PC-3 (cell line): ENCODE data around the gene UNC50. TPM values are rescaled to one million over a fixed set of nuclear protein-coding genes. Genes with fewer than 3 reads are reported as not detected.

Experiments
- ATAC-seq: fragments of 200-7000 bp; cut with Tn5 transposase; 2 replicates; pipeline ENCODE4 v1.9.1; 2020; ENCODE audit warnings: mild to moderate bottlenecking, moderate library complexity
- BruUV-seq: library from RNA; stranded (reverse); fragments of 400-500 nt; replicated peaks from 2 replicates; lab custom pipeline; 2021; lab: Mats Ljungman, UMichigan
- CTCF ChIA-PET: fragments of 300-600 bp; sonication (Branson Sonifier 250); formaldehyde crosslinking; loops from one replicate; lab custom pipeline; 2022; ENCODE audit warnings: antibody characterized with exemption; lab: Charles Lee
- POLR2A ChIA-PET: fragments of 300-600 bp; sonication (Branson Sonifier 250); formaldehyde crosslinking; loops from one replicate; lab custom pipeline; 2022; ENCODE audit warnings: antibody characterized with exemption; ENCODE audit not compliant: unreplicated experiment; lab: Charles Lee
- DNase-seq: peaks from one replicate; pipeline ENCODE4 v3.0.0-alpha.2; 2015
- H2AFZ ChIP-seq: fragments of 300-600 bp; sonication (generic); 2 replicates; pipeline ENCODE4 v1.6.0; 2016; ENCODE audit warnings: antibody characterized with exemption, low read length
- H3F3A ChIP-seq: fragments of 300-600 bp; sonication (generic); one replicate; pipeline ENCODE4 v1.6.0; 2017; ENCODE audit warnings: antibody characterized with exemption, low read length, control low read depth, mild to moderate bottlenecking; ENCODE audit not compliant: unreplicated experiment
- H3K27ac ChIP-seq: fragments of 300-600 bp; sonication (generic); 2 replicates; pipeline ENCODE4 v1.5.1; 2016; ENCODE audit warnings: mild to moderate bottlenecking, low read length
- H3K27me3 ChIP-seq: fragments of 300-600 bp; sonication (generic); 2 replicates; pipeline ENCODE4 v1.6.1; 2016; ENCODE audit warnings: low read length, mixed read lengths
- H3K36me3 ChIP-seq: fragments of 300-600 bp; sonication (generic); 2 replicates; pipeline ENCODE4 v1.6.1; 2016; ENCODE audit warnings: low read depth, mixed run types, low read length, mixed read lengths
- H3K4me1 ChIP-seq: fragments of 300-600 bp; sonication (generic); 2 replicates; pipeline ENCODE4 v1.5.1; 2016; ENCODE audit warnings: low read length; ENCODE audit not compliant: insufficient read depth
- H3K4me2 ChIP-seq: fragments of 300-600 bp; sonication (generic); 2 replicates; pipeline ENCODE4 v1.6.0; 2016; ENCODE audit warnings: low read length
- H3K4me3 ChIP-seq: fragments of 300-600 bp; sonication (generic); 2 replicates; pipeline ENCODE4 v1.5.1; 2016; ENCODE audit warnings: mild to moderate bottlenecking, low read length, mixed read lengths
- H3K79me2 ChIP-seq: fragments of 300-600 bp; sonication (generic); 2 replicates; pipeline ENCODE4 v1.6.1; 2017; ENCODE audit warnings: low read length, mixed read lengths
- H3K9ac ChIP-seq: fragments of 300-600 bp; sonication (generic); 2 replicates; pipeline ENCODE4 v1.6.0; 2016; ENCODE audit warnings: mild to moderate bottlenecking, low read length
- H3K9me2 ChIP-seq: fragments of 300-600 bp; sonication (generic); replicated peaks from 2 replicates; pipeline ENCODE4 v1.6.1; 2016; ENCODE audit warnings: mixed run types, low read length, mixed read lengths
- H3K9me3 ChIP-seq: fragments of 300-600 bp; sonication (generic); 2 replicates; pipeline ENCODE4 v1.6.1; 2016; ENCODE audit warnings: low read length, mixed read lengths
- H4K20me1 ChIP-seq: fragments of 300-600 bp; sonication (generic); 2 replicates; pipeline ENCODE4 v1.6.1; 2016; ENCODE audit warnings: low read length, mixed read lengths
- CTCF ChIP-seq: fragments of 300-600 bp; sonication (generic); conservative IDR thresholded peaks from 2 replicates; pipeline ENCODE4 v1.5.1; 2017; ENCODE audit warnings: antibody characterized with exemption, low read depth, mild to moderate bottlenecking, low read length
- EZH2 ChIP-seq: fragments of 300-600 bp; sonication (generic); IDR thresholded peaks from one replicate; pipeline ENCODE4 v1.6.1; 2017; ENCODE audit warnings: antibody characterized with exemption, mild to moderate bottlenecking, low read length; ENCODE audit not compliant: unreplicated experiment
- EZH2phosphoT487 ChIP-seq: fragments of 300-600 bp; sonication (generic); IDR thresholded peaks from 2 replicates; pipeline ENCODE4 v1.6.1; 2018; ENCODE audit warnings: mild to moderate bottlenecking, antibody characterized with exemption, low read length, borderline replicate concordance
- intact Hi-C: fragments of 100-400 bp; cut with micrococcal nuclease; formaldehyde crosslinking; loops from 2 replicates; pipeline ENCODE4 v1.9.0; 2023
- total RNA-seq: library from RNA; depleted of rRNA; stranded (reverse); fragments of >200 nt; gene quantifications from 2 replicates; pipeline ENCODE4 v1.2.3, GENCODE V29; 2014

Gene UNC50
- total RNA-seq, 1 experiment from 2014 or later, result 26.0 TPM

GRCh38 chr2:98580656-98581284, 27.6 kb upstream of the UNC50 start:
- BruUV-seq, result no TSS peak
- TF ChIP-seq EZH2phosphoT487, result no peak
- TF ChIP-seq CTCF, result 0 out of 2 replicates have a peak, but pooled peaks have one; percentile 20
- ChIA-PET CTCF (no interaction called here), POLR2A (no interaction called here)
- H2AFZ ChIP-seq, result no peak overlapping the region
- H3K27me3 ChIP-seq, result no peaks in the 10 kb centered on the region
- no peak overlapping the region for H3K9ac ChIP-seq
- intact Hi-C loops, result no loop called here
- no peak overlapping the region for H3K4me2 ChIP-seq
- H3F3A ChIP-seq, result no peaks in the 10 kb centered on the region
- no peaks in the 10 kb centered on the region for H4K20me1 ChIP-seq
- ATAC-seq (no peak), DNase-seq (no peak)
- no peak overlapping the region for H3K27ac ChIP-seq
- H3K36me3 ChIP-seq, result no peaks in the 10 kb centered on the region; the same call in 1 of the 2 replicates
- H3K79me2 ChIP-seq, result no peaks in the 10 kb centered on the region
- no peaks in the 10 kb centered on the region for H3K9me2 ChIP-seq
- no peaks in the 10 kb centered on the region for H3K9me3 ChIP-seq
- H3K4me1 ChIP-seq, result no peaks in the 10 kb centered on the region
- H3K4me3 ChIP-seq, result no peak overlapping the region

- Histone ChIP-seq H2AFZ (no peak overlapping the region), H4K20me1 (no peaks in the 10 kb centered on the region), H3K4me2 (no peak overlapping the region), H3K36me3 (peaks cover 2% of the 10 kb centered on the region; the same call in 1 of the 2 replicates), H3K9me3 (no peaks in the 10 kb centered on the region), H3K4me1 (no peaks in the 10 kb centered on the region), H3K79me2 (no peaks in the 10 kb centered on the region), H3K27ac (no peak overlapping the region), H3F3A (no peaks in the 10 kb centered on the region), H3K9ac (no peak overlapping the region), H3K27me3 (no peaks in the 10 kb centered on the region), H3K4me3 (no peak overlapping the region), H3K9me2 (no peaks in the 10 kb centered on the region)
- intact Hi-C loops, result no loop called here
- DNase-seq (no peak), ATAC-seq (no peak)
- no TSS peak for BruUV-seq
- POLR2A ChIA-PET, result no interaction called here
- CTCF ChIA-PET, result no interaction called here
- no peak for TF ChIP-seq EZH2phosphoT487
- TF ChIP-seq CTCF, result no peak
- no peak for TF ChIP-seq EZH2
Observed at GRCh38 chr2:98582523-98582922, 25.9 kb upstream of the UNC50 start.

GRCh38 chr2:98583276-98583675, 25.1 kb upstream of the UNC50 start:
- H3K36me3 ChIP-seq, result peaks cover 2% of the 10 kb centered on the region; the same call in 1 of the 2 replicates
- H3K27ac ChIP-seq, result no peak overlapping the region
- no peak overlapping the region for H3K9ac ChIP-seq
- ChIA-PET POLR2A (interaction anchor here (0.7 kb wide), 1 partner anchor 830 kb away, joined by 4 read pairs; no protein-coding TSS in a partner anchor), CTCF (interaction anchor here (0.6 kb wide), 1 partner anchor 170 kb away, joined by 3 read pairs; no protein-coding TSS in a partner anchor)
- no peaks in the 10 kb centered on the region for H3K27me3 ChIP-seq
- TF ChIP-seq EZH2phosphoT487 (no peak), CTCF (no peak), EZH2 (no peak)
- no peaks in the 10 kb centered on the region for H3K9me3 ChIP-seq
- H4K20me1 ChIP-seq, result no peaks in the 10 kb centered on the region
- H3K4me1 ChIP-seq, result no peaks in the 10 kb centered on the region
- H3K4me3 ChIP-seq, result no peak overlapping the region
- H3K9me2 ChIP-seq, result no peaks in the 10 kb centered on the region
- H3K79me2 ChIP-seq, result no peaks in the 10 kb centered on the region
- no TSS peak for BruUV-seq
- H3F3A ChIP-seq, result no peaks in the 10 kb centered on the region
- H3K4me2 ChIP-seq, result no peak overlapping the region
- intact Hi-C loops, result no loop called here
- DNase-seq (no peak), ATAC-seq (no peak)
- H2AFZ ChIP-seq, result no peak overlapping the region
